ENCODE measurements around the gene WHRN.

Gene WHRN

DNA sequence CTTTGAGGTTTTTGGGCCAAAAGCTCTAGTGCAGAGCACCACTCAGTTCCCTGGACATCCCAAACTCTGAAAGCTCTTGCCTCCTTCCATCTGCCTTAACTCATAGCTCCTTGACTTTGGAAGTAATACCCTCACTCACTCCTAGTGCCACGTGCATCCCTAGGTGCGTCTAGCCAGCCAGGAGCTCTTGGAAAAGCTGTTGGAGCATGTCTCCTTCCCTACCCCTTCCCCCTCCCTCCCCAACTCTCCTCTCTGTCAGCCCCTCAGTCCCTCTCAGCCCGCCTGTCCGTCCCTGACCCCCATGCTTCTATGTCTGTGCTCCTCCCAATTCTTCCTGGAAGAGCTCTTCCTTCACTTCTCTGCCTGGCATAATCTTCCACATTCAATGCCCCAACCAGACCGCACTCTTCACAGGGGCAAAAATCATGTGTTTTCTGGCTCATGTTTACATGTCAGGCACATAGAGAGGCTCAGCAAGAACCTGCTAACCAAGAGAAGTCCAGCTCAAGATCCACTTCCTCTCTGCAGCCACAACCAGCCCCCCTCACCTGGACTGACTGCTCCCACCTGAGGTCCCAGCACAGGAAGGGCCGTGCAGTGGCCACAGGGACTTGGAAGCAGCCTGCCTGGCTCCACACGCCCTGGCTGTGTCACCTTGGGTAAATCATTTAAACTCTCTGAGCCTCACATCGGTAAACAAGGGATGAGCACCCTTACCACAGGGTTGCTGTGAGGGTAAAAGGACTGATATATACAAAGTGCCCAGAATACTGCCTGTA lies 58.4 kb downstream of the WHRN start:
- Histone ChIP-seq H4K20me1 (ENCODE audit: low read depth, low read length) (no peaks in the 10 kb centered on the region), H3K4me2 (ENCODE audit: low read depth, low read length, poor library complexity, severe bottlenecking) (no peak overlapping the region), H3K36me3 (ENCODE audit: low read length) (no peaks in the 10 kb centered on the region), H2AFZ (ENCODE audit: low read depth, low read length, severe bottlenecking) (no peak overlapping the region), H3F3A (ENCODE audit: insufficient read depth) (peaks cover 12% of the 10 kb centered on the region), H3K79me2 (ENCODE audit: insufficient read depth, low read length) (no peaks in the 10 kb centered on the region), H3K9me2 (replicated peaks; ENCODE audit: insufficient read depth, low read length) (no peaks in the 10 kb centered on the region), H3K9ac (ENCODE audit: low read length) (no peak overlapping the region), H3K4me3 (ENCODE audit: insufficient read depth, low read length, poor library complexity, severe bottlenecking) (no peak overlapping the region), H3K27me3 (ENCODE audit: low read length) (no peaks in the 10 kb centered on the region), H3K27ac (ENCODE audit: low read depth, low read length) (no peak overlapping the region), H3K9me3 (ENCODE audit: insufficient read depth, low read length) (no peaks in the 10 kb centered on the region)
- TF ChIP-seq EZH2phosphoT487 (conservative IDR thresholded peaks at IDR 0.05; ENCODE audit: low read length), result no peak
- TF ChIP-seq, protein P1, sequence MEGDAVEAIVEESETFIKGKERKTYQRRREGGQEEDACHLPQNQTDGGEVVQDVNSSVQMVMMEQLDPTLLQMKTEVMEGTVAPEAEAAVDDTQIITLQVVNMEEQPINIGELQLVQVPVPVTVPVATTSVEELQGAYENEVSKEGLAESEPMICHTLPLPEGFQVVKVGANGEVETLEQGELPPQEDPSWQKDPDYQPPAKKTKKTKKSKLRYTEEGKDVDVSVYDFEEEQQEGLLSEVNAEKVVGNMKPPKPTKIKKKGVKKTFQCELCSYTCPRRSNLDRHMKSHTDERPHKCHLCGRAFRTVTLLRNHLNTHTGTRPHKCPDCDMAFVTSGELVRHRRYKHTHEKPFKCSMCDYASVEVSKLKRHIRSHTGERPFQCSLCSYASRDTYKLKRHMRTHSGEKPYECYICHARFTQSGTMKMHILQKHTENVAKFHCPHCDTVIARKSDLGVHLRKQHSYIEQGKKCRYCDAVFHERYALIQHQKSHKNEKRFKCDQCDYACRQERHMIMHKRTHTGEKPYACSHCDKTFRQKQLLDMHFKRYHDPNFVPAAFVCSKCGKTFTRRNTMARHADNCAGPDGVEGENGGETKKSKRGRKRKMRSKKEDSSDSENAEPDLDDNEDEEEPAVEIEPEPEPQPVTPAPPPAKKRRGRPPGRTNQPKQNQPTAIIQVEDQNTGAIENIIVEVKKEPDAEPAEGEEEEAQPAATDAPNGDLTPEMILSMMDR (IDR thresholded peaks at IDR 0.05; ENCODE audit: insufficient read depth, low read length, poor library complexity, severe bottlenecking), result no peak

DNA sequence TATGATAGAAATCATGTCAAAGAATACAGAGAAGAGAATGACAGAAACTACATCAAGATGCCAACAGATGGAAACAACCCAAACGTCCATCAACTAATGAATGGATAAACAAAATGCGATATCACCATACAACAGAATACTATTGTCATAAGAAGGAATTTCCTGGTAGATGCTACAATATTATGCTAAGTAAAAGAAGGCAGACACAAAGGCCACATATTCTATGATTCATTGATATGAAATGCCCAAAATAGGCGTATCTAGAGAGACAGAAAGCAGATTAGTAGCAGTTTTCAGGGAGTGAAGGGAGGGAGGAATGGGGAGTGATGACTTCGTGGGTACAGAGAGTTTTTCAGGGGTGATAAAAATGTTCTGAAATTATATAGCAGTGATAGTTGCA lies 59.2 kb downstream of the WHRN start:
- Histone ChIP-seq H3K9me3 (ENCODE audit: insufficient read depth, low read length) (no peaks in the 10 kb centered on the region), H3K4me2 (ENCODE audit: low read depth, low read length, poor library complexity, severe bottlenecking) (no peak overlapping the region), H3K27me3 (ENCODE audit: low read length) (no peaks in the 10 kb centered on the region), H3K4me3 (ENCODE audit: insufficient read depth, low read length, poor library complexity, severe bottlenecking) (no peak overlapping the region), H2AFZ (ENCODE audit: low read depth, low read length, severe bottlenecking) (no peak overlapping the region), H3K27ac (ENCODE audit: low read depth, low read length) (no peak overlapping the region), H4K20me1 (ENCODE audit: low read depth, low read length) (no peaks in the 10 kb centered on the region), H3K79me2 (ENCODE audit: insufficient read depth, low read length) (no peaks in the 10 kb centered on the region), H3F3A (ENCODE audit: insufficient read depth) (peaks cover 4% of the 10 kb centered on the region; the same call in 1 of the 2 replicates), H3K36me3 (ENCODE audit: low read length) (no peaks in the 10 kb centered on the region), H3K9ac (ENCODE audit: low read length) (no peak overlapping the region), H3K9me2 (replicated peaks; ENCODE audit: insufficient read depth, low read length) (no peaks in the 10 kb centered on the region)
- TF ChIP-seq, protein P1 (IDR thresholded peaks at IDR 0.05; ENCODE audit: insufficient read depth, low read length, poor library complexity, severe bottlenecking), result no peak
- no peak for TF ChIP-seq EZH2phosphoT487 (conservative IDR thresholded peaks at IDR 0.05; ENCODE audit: low read length)

DNA sequence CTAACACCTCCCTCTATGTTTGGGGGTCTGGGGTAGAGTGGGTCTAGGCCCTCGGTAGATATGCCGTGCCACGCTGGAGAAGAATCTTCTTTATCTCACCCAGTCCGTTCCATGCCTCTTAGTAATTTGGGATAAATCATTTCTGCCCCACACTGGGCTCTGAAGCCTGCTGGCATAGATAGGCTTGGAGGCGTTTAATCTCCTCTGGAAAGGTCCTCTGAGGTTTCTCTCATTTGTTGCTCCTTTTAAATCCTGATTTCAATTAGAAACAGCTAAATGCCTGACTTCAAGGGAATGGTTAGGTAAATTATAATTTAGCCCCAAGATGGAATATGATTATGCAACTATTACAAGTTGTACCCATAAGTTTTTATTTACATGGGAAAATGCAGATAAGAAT lies 59.7 kb downstream of the WHRN start:
- no peaks in the 10 kb centered on the region for H3F3A ChIP-seq (ENCODE audit: insufficient read depth)
- no peak overlapping the region for H3K4me2 ChIP-seq (ENCODE audit: low read depth, low read length, poor library complexity, severe bottlenecking)
- H3K9me2 ChIP-seq (replicated peaks; ENCODE audit: insufficient read depth, low read length), result no peaks in the 10 kb centered on the region
- no peak overlapping the region for H3K4me3 ChIP-seq (ENCODE audit: insufficient read depth, low read length, poor library complexity, severe bottlenecking)
- no peak overlapping the region for H2AFZ ChIP-seq (ENCODE audit: low read depth, low read length, severe bottlenecking)
- H3K79me2 ChIP-seq (ENCODE audit: insufficient read depth, low read length), result no peaks in the 10 kb centered on the region
- H3K27me3 ChIP-seq (ENCODE audit: low read length), result no peaks in the 10 kb centered on the region
- no peak overlapping the region for H3K9ac ChIP-seq (ENCODE audit: low read length)
- no peaks in the 10 kb centered on the region for H3K36me3 ChIP-seq (ENCODE audit: low read length)
- no peak overlapping the region for H3K27ac ChIP-seq (ENCODE audit: low read depth, low read length)
- H4K20me1 ChIP-seq (ENCODE audit: low read depth, low read length), result no peaks in the 10 kb centered on the region
- TF ChIP-seq EZH2phosphoT487 (conservative IDR thresholded peaks at IDR 0.05; ENCODE audit: low read length), result no peak
- TF ChIP-seq, protein P1 (IDR thresholded peaks at IDR 0.05; ENCODE audit: insufficient read depth, low read length, poor library complexity, severe bottlenecking), result no peak
- no peaks in the 10 kb centered on the region for H3K9me3 ChIP-seq (ENCODE audit: insufficient read depth, low read length)
